ENCODE data around the gene INPP5B.
A peak's percentile ranks its signal among the peaks of the same experiment; 100 is the strongest.

Gene INPP5B

GRCh38 chr1:37865348-37866120, 81.3 kb downstream of the INPP5B start:
- DNase-seq: no peak

- DNase-seq: peak; percentile 64
Observed at GRCh38 chr1:37862330-37862729, 84.5 kb downstream of the INPP5B start.

GRCh38 chr1:37861151-37861550, 85.7 kb downstream of the INPP5B start:
- no peak for DNase-seq

DNA sequence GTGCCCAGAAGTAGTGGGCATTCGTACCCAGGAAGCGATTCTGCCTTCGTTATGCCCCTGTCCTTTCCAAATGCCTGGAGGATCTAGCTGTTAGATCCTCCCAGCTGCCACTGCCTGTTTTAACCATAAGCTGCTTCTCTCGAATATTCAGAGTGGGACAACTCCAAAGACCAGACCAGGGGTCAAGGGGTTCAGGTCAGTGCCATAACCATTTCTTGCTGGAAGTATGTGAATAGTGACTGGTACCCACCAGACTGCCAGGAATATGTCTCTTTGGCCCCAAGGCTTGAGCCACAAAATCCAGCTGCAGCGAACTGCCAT, 86.5 kb downstream of the INPP5B start:
- DNase-seq: no peak

DNA sequence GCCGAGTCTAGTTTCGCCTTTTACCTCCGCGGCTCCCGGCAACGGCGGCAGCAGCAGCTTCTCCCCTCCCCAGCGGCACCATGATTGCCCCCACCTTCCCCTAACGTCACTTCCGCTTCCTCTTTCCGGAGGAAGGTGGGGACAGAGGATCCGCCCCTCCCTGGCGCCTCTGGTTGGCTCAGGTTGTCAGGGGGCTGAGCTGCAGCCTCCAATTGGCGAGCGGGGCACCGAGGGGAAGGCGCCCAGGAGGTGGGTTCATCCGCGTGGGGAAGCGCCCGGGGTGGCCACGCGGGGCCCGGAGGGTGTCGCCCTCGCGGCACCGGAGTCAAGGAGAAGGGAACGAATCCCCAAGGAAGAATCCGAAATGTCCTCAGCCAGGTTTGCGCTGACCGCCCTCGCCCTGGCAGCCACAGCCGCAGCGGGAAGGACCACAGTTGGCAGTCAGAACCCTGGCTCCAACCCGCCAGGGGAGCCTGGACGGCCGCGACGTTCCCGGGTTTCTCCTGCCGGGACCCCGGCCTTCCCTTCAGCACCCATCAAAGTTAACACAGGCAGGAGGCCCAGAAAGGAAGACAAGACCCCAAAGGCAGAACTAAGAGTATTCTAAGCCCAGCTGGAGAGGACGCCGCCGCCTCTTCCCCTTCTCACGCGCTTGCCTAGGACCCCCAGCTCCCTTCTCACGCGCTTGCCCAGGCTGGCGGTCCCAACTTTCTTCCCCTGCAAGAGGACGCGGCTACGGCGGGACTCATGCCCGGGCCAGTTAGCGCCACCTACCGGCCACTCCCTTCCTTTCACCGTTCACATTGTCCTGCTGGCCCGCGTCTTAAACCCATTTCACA, 87.1 kb downstream of the INPP5B start, which contains the start of gene MTF1:
TSS of gene MTF1 (minus strand) at position 86 of the 839 bp plus-strand sequence. CDS start 1,934 bp downstream, outside the sequence.
- DNase-seq: peak; percentile 99

DNA sequence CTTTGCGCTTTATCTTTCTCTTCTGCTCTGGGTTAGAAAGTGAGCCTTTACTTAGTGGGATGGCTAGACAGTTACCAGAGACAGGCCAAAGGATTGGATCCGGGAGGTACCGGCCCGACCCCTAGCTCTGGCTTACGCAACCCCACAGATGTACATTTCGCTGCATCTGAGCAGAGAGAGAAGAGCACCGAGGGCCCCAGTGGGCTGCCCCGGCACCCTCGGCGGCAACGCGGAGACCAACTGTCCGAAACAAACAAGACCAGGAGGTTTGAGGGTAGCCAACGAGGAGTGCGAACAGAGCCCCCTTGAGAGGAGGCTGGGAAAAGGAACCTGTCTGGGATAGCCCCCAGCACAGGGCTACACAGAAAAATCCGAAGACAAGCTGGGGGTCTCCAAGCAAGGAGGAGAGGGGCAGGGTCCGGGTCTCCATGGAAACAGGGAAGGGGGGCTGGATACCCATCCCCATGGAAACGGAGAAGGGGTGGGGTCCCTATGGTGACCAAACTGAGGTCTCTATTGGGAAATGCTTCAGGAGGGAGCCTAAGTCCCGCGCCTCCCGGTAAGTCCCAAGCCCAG, 87.8 kb downstream of the INPP5B start:
- DNase-seq: peak; percentile 55

DNA sequence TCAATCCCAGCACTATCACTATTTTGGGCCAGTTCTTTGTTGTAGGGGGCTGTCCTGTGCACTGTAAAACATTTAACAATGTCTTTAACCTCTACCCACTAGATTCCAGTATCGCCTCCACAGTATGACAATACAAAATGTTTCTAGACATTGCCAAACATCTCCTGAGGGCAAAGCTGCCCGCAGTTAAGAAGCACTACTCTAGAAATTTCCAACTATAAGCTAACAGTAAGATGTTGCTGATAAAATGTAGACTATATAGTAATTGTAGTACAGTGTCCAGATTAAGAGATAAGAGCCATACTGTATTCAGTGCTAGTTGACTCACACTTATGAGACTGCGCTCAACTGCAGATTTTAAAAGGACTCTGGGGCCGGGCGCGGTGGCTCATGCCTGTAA, 92.4 kb downstream of the INPP5B start:
- no peak for DNase-seq

DNA sequence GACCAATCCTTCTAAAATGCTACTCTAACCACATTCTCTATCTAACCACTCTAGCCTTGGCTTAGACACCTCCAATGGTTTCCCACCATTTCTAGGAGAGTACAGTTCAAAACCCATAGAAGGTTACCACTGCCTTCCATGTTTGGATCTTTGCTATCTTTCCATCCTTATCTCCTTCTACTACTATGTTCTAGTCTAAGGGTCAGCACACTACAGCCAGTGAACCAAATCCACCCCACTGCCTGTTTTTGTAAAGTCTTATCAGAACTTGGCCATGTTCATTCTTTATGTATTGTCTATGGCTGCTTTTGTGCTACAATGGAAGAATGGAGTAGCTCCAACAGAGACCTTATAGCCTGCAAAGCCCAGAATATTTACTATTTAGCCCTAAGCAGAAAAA, 93.7 kb downstream of the INPP5B start:
- no peak for DNase-seq

DNA sequence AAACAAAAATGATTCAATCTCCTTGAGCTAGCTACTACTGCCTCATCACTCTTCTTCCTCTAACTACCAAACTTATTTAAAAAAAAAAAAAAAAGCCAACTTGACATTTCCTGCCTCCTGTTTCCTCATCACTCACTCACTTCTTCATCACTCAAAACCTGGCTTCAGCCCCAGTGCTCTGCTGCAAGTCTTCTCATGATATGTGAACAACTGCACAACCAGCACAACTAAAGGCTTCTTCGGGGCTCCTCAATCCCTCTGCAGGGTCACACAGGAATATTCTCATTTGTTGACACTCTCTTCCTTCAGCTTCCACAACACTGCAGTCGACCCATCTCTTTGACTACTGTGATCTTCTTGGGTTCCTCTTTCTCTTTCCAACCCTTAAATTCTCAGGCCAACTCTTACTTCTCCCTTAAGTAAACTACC, 95.1 kb downstream of the INPP5B start:
- no peak for DNase-seq

- no peak for DNase-seq
Observed at GRCh38 chr1:37851262-37851661, 95.6 kb downstream of the INPP5B start.

DNA sequence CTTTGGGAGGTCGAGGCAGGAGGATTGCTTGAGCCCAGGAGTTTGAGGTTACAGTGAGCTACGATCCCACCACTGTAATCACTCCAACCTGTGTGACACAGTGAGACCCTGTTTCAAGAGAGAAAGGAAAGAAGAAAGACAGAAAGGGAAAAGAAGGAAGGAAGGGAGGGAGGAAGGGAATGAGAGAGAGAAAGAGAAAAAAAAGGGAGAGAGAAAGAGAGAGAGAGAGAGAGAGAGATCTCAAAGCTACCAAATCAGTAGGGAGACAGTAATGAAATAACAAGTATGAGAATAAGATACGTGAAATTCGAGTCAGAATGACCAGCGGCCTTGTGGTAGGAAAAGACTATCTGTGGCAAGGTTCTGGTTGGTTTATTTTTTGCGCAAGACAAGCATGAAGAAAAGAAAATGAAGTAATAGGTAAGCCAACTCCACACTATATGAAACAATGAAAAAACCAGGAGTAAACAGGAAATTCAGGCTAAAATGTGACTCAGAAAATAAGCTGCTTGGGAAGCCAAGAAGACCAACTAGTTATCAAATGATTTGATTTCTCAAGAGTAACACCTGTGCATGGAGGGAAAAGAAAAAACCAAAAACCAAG, 96.4 kb downstream of the INPP5B start:
- no peak for DNase-seq

- no peak for DNase-seq
Observed at GRCh38 chr1:37849480-37849879, 97.4 kb downstream of the INPP5B start.

- no peak for DNase-seq
Observed at GRCh38 chr1:37846647-37847339, 100.1 kb downstream of the INPP5B start.

DNA sequence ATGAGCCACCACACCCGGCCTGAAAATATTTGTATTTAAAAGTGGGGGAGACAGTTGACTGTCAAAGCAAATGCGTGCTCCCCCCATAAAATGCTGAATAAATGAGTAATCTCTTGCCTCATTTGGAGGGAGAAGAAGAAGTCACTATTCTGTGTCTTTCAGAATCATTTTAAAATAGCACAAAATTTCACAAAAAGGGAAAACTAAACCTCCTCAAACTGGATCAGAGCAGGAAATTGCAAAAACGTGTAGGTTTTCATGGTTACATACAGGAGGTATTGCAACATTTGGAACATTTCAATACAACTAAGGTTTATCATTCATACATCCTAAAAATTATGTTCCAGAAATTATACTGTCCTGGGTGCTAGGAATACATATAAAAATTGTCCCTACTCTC, 101.1 kb downstream of the INPP5B start:
- no peak for DNase-seq

- DNase-seq: no peak
Observed at GRCh38 chr1:37845049-37845646, 101.7 kb downstream of the INPP5B start.

GRCh38 chr1:37844536-37844935, 102.3 kb downstream of the INPP5B start:
- no peak for DNase-seq

GRCh38 chr1:37841652-37842051, 105.2 kb downstream of the INPP5B start:
- no peak for DNase-seq

DNA sequence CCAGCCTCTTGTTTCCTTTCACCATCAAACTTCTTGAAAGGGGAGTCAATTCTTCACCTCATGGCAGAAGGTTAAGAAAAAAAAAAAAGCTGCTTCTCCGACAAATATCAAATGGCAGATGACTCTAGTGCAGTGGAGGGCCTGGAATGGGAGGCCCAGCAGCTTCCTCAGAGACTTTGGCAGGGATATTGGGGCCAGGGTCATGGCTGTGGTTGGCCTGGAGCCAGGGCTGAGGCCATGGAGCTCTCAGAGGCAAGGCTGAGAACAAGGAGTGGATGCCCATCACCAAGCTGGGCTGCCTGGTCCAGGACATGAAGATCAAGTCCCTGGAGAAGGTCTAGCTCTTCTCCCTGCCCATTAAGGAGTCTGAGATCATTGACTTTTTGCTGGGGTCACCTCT, 106.1 kb downstream of the INPP5B start:
- DNase-seq: no peak

DNA sequence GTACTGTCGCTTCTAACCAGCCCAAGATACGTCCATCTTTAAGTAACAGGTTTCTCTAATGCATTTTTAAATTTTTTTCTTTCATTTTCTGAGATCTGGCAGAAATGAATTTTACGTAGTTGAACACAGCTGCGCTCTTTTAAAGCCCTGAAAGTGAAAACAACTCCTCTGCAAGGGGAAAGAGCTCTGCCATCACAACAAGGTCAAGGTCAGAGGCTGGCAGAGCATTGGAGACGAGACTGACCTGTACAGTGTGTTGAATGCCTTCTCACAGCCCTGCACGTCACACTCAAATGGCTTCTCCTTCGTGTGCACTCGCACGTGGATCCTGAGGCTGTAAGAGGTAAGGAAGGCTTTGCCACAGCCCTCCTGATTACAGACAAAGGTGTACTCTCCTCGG, 107.2 kb downstream of the INPP5B start:
- DNase-seq: no peak

DNA sequence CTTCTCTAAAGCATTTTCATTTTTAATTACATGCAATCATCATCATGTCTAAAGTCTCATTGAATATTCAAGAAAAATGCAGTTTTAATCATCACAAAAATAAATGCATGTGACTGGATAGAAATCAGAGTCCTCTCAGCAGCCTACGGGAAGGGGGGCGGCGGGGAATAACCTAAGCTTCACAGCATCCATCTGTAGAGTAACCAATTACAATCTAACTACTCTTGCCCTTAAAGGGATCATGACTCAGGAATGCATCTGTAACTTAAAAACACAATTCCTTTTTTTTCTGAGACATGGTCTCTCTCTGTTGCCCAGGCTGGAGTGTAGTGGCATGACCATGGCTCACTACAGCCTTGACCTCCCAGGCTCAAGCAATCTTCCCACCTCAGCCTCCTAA, 110.1 kb downstream of the INPP5B start:
- no peak for DNase-seq

DNA sequence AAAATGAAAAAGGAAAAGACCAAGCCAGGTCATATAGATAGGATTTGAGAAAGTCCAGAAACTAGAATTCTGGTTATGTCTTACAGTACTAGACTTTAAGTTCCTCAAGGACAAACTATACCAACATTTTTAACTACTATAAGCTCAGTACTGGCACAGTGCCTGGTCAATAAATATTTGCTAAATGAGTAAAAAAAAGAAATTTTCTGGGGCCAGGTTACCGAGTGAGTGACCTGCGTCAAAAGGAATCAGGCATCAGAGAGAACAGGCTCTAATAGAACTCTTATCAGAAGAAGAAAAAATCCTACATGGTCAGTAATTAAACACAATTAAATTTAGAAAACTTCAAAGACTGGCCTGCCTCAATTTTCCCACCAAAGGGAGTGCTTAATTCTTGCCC, 115.0 kb downstream of the INPP5B start:
- peak; percentile 47 for DNase-seq

- DNase-seq: no peak
Observed at GRCh38 chr1:37831109-37831508, 115.7 kb downstream of the INPP5B start.

Data from DMS53 (cell line).